ENCODE measurements around the gene DMRT1.

The DMRT1 gene

DNA sequence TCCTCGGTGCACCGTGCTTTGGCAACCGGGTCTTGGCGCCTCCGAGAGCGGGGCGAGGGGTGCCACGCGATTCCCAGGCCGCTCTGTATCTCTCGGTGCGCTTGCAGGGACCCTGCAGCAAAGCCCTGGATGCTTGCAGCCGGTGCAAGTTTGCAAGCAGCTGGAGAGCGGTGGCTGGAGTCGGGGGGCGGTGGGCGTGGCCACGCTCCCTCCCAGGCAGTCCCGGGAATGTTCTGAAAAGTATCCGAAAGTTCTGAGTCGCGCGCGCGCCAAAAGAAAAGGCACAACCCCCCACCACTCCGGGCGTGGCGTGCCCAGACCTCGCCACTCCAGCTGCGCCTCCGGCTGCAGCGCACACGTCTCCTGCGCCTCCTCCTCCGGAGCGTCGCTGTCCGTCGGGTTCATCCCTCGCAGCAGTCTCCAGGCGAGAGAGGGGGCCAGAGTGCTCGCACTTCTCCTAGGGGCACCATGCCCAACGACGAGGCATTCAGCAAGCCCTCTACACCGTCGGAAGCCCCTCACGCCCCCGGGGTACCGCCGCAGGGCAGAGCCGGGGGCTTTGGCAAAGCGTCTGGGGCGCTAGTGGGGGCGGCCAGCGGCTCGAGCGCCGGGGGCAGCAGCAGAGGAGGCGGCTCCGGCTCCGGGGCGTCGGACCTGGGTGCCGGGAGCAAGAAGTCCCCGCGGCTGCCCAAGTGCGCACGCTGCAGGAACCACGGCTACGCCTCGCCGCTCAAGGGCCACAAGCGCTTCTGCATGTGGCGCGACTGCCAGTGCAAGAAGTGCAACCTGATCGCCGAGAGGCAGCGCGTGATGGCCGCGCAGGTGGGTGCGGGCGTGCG is at the start of gene DMRT1:
Gene DMRT1, plus strand, starts transcription at position 327 of the 839 bp plus-strand sequence. Its CDS starts 142 bp downstream, at position 469.
- H3K36me3 ChIP-seq (ENCODE audit: control insufficient read depth, insufficient read depth, low read length) = no peaks in the 10 kb centered on the region
- H3K4me3 ChIP-seq (ENCODE audit: low read length) = no peak within 1 kb of the TSS
- no peaks in the 10 kb centered on the region for H3K4me1 ChIP-seq (ENCODE audit: control insufficient read depth, insufficient read depth, low read length)
- H3K27me3 ChIP-seq (ENCODE audit: control insufficient read depth, insufficient read depth, low read length) = peaks cover 18% of the 10 kb centered on the region
- no peak within 1 kb of the TSS for H3K9ac ChIP-seq (ENCODE audit: low read length)
- no peak within 1 kb of the TSS for H3K27ac ChIP-seq (ENCODE audit: low read depth, low read length)

DNA sequence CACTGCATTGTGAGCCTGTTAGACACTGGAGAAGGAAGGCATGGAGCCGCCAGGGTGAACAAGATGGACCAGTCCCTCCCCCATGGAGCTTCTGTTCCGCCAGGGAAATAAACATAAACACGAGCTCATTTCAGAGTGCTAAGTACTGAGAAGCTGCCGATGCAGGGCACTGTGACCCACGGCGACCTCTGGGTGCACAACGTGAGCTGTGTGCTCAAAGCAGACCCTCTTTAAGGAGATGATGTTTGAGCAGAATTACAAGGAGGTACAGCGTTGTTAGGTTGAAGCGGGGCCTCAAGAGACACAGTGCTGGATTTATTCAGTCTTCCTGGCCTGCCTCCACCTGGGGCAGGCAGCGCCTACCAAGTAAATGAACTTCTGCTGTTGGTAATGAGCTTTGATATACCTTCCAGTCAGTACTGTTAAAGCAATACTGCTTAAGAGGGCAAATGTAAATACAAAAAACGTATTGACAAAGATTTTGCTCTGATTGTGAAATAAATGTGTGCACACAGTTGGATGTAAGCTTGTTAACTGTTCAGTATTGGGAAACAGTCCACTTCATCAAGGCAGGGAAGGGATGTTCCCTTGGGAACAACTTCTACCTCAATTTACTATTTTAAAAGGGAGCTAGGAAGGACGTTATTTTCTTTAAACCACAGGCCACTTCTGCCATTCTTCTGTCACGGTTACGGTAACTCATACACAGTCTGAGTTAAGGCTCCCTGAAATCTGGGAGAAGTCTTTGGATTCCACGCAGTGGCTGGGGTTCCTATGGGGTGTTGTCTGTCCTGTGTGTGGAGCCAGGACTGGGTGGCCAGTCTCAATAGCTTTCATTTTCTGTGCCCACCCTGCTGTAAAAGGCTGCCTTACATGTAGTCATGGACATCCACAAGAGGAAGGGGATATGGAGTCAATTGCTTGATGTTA is 48.9 kb upstream of the DMRT1 start:
- no peaks in the 10 kb centered on the region for H3K4me1 ChIP-seq (ENCODE audit: control insufficient read depth, insufficient read depth, low read length)
- H3K27me3 ChIP-seq (ENCODE audit: control insufficient read depth, insufficient read depth, low read length) = no peaks in the 10 kb centered on the region
- H3K9ac ChIP-seq (ENCODE audit: low read length) = no peak overlapping the region
- H3K27ac ChIP-seq (ENCODE audit: low read depth, low read length) = no peak overlapping the region
- H3K36me3 ChIP-seq (ENCODE audit: control insufficient read depth, insufficient read depth, low read length) = no peaks in the 10 kb centered on the region
- H3K4me3 ChIP-seq (ENCODE audit: low read length) = no peak overlapping the region

DNA sequence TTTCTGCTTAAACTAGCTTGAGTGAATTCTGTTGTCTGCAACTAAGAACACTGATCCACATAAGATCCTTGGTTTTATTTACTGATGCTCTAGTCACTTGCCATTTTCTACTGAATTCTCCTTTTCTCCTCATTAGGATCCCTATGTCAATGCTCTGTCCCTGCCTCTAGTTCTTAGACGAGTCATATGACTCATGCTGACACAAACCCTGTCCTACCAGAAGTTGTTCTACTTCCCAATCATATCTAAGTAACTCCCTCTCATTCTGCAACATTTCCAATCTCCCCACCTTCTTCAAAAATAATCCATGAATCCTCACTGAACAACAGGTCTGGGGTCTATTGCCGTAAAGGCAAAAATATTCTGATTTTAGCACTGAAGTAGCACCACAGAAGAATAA is 47.1 kb upstream of the DMRT1 start:
- H3K36me3 ChIP-seq (ENCODE audit: control insufficient read depth, insufficient read depth, low read length) = no peaks in the 10 kb centered on the region
- no peaks in the 10 kb centered on the region for H3K4me1 ChIP-seq (ENCODE audit: control insufficient read depth, insufficient read depth, low read length)
- no peak overlapping the region for H3K9ac ChIP-seq (ENCODE audit: low read length)
- no peaks in the 10 kb centered on the region for H3K27me3 ChIP-seq (ENCODE audit: control insufficient read depth, insufficient read depth, low read length)
- H3K27ac ChIP-seq (ENCODE audit: low read depth, low read length) = no peak overlapping the region
- no peak overlapping the region for H3K4me3 ChIP-seq (ENCODE audit: low read length)

DNA sequence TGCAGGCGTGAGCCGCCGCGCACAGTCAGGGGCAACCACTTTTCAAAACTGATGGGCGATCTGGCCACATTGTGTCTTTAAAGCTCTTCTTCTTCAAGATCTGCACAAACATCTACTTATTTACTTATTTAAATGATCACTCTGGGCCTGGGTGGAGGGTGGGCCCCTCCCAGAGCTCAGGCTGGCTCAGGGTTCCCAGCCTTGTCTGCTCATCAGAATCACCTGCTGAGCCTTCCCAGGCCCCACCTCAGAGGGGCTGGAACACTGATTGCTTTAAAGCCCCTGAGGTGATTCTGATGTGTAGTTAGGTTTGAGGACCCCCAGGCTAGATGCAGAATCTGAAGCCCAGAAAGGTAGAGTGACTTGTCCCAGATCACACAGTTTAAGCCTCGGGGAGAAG is 45.6 kb upstream of the DMRT1 start:
- Histone ChIP-seq H3K4me1 (ENCODE audit: control insufficient read depth, insufficient read depth, low read length) (no peaks in the 10 kb centered on the region), H3K27ac (ENCODE audit: low read depth, low read length) (no peak overlapping the region), H3K9ac (ENCODE audit: low read length) (no peak overlapping the region)

DNA sequence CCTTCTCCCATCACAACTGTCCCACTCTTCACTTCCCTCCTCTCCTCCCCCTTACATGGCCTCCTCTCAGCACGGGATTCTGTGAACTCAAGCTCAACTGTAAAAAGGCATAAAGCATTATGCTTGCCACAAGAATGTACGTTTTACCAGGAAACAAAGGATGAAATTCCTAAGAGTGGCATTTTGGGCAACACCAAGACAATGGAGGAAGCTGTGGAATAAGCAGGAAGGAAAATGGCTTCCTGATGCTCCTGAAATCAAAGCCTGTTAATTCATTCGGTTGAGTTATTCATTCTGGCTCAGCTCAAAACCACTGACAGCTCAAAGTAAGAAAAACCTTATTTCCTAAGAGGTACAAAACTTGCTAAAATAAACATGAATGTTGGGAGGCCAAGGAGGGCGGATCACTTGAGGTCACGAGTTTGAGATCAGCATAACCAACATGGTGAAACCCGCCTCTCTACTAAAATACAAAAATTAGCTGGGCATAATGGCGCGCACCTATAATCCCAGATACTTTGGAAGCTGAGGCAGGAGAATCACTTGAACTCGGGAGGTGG is 40.8 kb upstream of the DMRT1 start:
- no peak overlapping the region for H3K27ac ChIP-seq (ENCODE audit: low read depth, low read length)
- no peaks in the 10 kb centered on the region for H3K4me1 ChIP-seq (ENCODE audit: control insufficient read depth, insufficient read depth, low read length)
- H3K36me3 ChIP-seq (ENCODE audit: control insufficient read depth, insufficient read depth, low read length) = no peaks in the 10 kb centered on the region
- no peaks in the 10 kb centered on the region for H3K27me3 ChIP-seq (ENCODE audit: control insufficient read depth, insufficient read depth, low read length)
- H3K4me3 ChIP-seq (ENCODE audit: low read length) = no peak overlapping the region
- no peak overlapping the region for H3K9ac ChIP-seq (ENCODE audit: low read length)

More for the DNA sequence above, 45.6 kb upstream of the DMRT1 start:
- Histone ChIP-seq H3K27me3 (ENCODE audit: control insufficient read depth, insufficient read depth, low read length) (no peaks in the 10 kb centered on the region), H3K36me3 (ENCODE audit: control insufficient read depth, insufficient read depth, low read length) (no peaks in the 10 kb centered on the region), H3K4me3 (ENCODE audit: low read length) (no peak overlapping the region)

DNA sequence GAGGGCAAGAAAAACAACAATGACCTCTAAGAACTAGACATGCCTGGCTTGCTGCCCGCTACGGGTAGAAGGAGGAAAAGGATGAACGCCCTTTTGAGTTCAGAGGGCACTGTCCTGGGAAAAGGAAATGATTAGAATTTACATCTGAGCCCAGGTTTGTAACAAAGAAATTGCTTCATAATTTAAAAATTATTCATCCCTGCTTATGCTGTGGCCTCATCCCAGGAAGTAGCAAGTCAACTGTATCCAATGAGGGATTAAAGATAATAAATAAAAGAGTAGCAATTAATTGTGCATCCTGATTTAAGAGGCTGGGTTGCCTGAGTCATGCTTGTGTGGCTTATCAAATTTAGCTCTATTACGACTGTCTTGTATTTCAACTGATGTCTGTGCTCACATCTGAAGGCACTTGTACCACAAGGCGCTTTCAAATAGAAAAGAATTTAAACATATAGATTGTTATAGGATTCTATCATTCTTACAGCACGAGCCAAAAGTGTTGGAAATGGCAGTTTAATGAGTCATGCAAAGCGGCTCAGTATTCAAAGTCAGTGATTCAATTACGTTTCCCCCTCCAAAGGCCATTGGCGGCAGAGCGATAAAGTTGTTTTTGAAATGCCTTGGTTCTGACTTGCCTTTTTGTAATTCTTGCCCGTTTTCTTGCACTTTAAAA is 40.0 kb upstream of the DMRT1 start:
- no peaks in the 10 kb centered on the region for H3K27me3 ChIP-seq (ENCODE audit: control insufficient read depth, insufficient read depth, low read length)
- H3K36me3 ChIP-seq (ENCODE audit: control insufficient read depth, insufficient read depth, low read length) = no peaks in the 10 kb centered on the region
- H3K4me1 ChIP-seq (ENCODE audit: control insufficient read depth, insufficient read depth, low read length) = no peaks in the 10 kb centered on the region
- no peak overlapping the region for H3K9ac ChIP-seq (ENCODE audit: low read length)
- H3K4me3 ChIP-seq (ENCODE audit: low read length) = no peak overlapping the region
- H3K27ac ChIP-seq (ENCODE audit: low read depth, low read length) = no peak overlapping the region

DNA sequence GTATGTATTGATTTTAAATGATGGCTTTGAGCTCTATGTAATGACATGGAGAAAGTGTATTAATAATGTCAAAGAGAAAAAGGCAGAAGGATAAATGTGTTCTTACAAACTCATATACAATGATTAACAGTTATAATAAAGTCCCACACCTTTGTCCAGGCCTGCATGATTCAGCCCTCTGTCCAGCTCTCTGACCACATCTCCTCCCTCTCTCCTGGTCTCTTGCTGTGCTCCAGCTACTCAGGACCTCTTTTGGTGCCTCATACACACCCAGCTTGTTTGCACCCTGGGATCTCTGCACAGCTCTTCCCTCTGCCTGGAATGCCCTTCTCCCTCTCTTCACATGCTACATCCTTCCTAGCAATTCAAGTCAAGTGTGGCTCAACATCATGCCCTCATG is 37.5 kb upstream of the DMRT1 start:
- H3K36me3 ChIP-seq (ENCODE audit: control insufficient read depth, insufficient read depth, low read length) = no peaks in the 10 kb centered on the region
- H3K27ac ChIP-seq (ENCODE audit: low read depth, low read length) = no peak overlapping the region
- H3K4me1 ChIP-seq (ENCODE audit: control insufficient read depth, insufficient read depth, low read length) = no peaks in the 10 kb centered on the region
- H3K27me3 ChIP-seq (ENCODE audit: control insufficient read depth, insufficient read depth, low read length) = no peaks in the 10 kb centered on the region
- H3K4me3 ChIP-seq (ENCODE audit: low read length) = no peak overlapping the region
- H3K9ac ChIP-seq (ENCODE audit: low read length) = no peak overlapping the region

DNA sequence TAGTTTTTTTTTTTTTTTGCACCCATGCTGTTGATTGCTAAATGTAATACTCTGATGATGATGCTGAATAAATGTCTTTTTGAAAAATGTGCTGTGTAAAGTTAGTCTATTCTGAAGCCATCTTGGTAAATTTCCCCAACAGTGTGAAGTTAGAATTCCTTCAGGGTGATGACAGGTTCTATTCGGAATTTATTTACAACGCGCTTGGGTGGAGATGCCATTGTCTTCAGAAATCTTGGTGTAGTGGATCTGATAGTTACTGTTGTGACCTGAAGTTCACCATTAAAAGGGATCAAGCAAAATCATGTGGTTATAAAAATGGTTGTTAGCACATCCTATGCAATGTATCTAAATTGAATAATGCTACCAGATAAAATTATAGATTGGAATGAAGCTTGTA is 36.3 kb upstream of the DMRT1 start:
- Histone ChIP-seq H3K36me3 (ENCODE audit: control insufficient read depth, insufficient read depth, low read length) (no peaks in the 10 kb centered on the region), H3K4me1 (ENCODE audit: control insufficient read depth, insufficient read depth, low read length) (no peaks in the 10 kb centered on the region), H3K4me3 (ENCODE audit: low read length) (no peak overlapping the region), H3K27ac (ENCODE audit: low read depth, low read length) (no peak overlapping the region), H3K27me3 (ENCODE audit: control insufficient read depth, insufficient read depth, low read length) (no peaks in the 10 kb centered on the region), H3K9ac (ENCODE audit: low read length) (no peak overlapping the region)

DNA sequence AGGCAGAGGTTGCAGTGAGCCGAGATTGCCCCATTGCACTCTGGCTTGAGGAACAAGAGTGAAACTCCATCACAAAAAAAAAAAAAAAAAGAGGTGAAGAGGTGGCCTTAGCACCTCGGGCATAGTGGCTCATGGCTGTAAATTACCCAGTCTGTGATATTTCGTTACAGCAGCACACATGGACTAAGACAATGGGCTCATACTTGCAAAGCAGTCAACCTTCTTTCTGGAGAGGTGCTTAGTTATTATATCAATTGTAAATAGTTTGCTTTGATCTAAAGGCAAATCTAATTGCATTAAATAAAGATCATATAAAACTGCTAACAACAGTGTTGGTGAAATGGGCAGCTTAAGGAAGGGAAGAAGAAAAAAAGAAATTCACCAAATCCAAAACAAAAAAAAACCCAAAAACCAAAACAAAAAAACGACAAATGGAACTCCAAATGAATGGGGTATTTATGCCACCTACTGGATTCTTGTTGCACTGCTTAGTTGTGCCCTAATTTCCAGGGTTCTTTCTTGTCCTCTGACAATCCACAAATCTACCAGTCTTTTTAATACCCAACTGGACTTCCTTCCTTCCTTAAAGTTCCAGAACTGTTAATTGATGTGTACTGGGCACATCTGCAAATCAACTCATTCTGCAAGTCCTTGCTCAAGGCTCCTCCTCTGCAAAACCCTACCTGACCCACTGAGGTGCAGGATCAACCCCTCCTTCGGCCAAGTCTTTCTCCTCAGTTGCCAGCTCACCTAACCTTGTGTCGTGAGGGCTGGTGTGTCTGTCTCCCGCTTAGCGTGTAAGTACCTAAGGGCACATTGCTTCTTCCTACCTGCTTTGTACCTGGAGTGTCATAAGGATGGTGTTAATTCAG is 35.0 kb upstream of the DMRT1 start:
- Histone ChIP-seq H3K4me3 (ENCODE audit: low read length) (no peak overlapping the region), H3K9ac (ENCODE audit: low read length) (no peak overlapping the region), H3K36me3 (ENCODE audit: control insufficient read depth, insufficient read depth, low read length) (no peaks in the 10 kb centered on the region), H3K27ac (ENCODE audit: low read depth, low read length) (no peak overlapping the region), H3K4me1 (ENCODE audit: control insufficient read depth, insufficient read depth, low read length) (peaks cover 5% of the 10 kb centered on the region), H3K27me3 (ENCODE audit: control insufficient read depth, insufficient read depth, low read length) (no peaks in the 10 kb centered on the region)

DNA sequence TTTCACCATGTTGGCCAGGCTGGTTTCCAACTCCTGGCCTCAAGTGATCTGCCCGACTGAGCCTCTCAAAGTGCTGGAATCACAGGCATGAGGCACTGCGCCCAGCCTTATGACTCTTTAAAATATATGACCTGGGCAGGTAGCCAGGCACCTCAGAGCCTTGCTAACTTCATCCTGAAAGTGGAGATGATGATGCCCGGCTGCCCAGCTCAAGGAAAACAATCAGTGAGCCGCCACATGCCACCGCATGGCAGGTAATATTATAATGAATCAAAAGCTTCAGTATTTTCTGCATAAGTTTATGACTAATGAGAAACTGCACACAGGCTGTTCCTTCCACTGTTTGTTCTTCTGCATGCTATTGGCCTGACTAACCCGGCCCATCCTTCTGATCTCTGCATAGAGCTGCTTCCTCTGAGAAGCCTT is 30.4 kb upstream of the DMRT1 start:
- Histone ChIP-seq H3K9ac (ENCODE audit: low read length) (no peak overlapping the region), H3K4me1 (ENCODE audit: control insufficient read depth, insufficient read depth, low read length) (peaks cover 5% of the 10 kb centered on the region), H3K27me3 (ENCODE audit: control insufficient read depth, insufficient read depth, low read length) (no peaks in the 10 kb centered on the region), H3K4me3 (ENCODE audit: low read length) (no peak overlapping the region), H3K36me3 (ENCODE audit: control insufficient read depth, insufficient read depth, low read length) (no peaks in the 10 kb centered on the region), H3K27ac (ENCODE audit: low read depth, low read length) (no peak overlapping the region)

DNA sequence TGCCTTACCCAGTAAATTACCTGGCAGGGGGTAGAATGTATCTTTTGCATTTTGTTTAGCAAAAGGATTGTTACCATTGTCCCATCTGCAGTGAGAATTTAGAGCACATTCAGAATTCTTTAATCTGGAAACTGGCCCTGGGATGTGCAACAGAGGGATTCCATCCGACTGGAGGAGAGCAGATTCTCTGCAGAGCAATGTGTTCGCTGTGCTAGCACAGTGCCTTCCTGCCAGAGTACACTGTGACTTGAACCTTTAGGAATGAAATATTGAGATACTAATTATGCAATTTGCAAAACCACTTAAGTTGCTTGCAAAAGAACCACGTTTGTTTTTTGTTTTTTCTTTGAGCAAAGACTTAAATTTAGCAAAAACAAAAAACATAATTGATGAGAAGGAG is 22.5 kb upstream of the DMRT1 start:
- Histone ChIP-seq H3K9ac (ENCODE audit: low read length) (no peak overlapping the region), H3K4me1 (ENCODE audit: control insufficient read depth, insufficient read depth, low read length) (no peaks in the 10 kb centered on the region), H3K4me3 (ENCODE audit: low read length) (no peak overlapping the region), H3K36me3 (ENCODE audit: control insufficient read depth, insufficient read depth, low read length) (no peaks in the 10 kb centered on the region), H3K27ac (ENCODE audit: low read depth, low read length) (no peak overlapping the region), H3K27me3 (ENCODE audit: control insufficient read depth, insufficient read depth, low read length) (no peaks in the 10 kb centered on the region)

Measured in rectal smooth muscle tissue (tissue), 1 donor.